ENCODE results near the gene PFKFB3.

GRCh38 chr10:6213908-6214307 lies 11.2 kb downstream of the PFKFB3 start:
- no peak for TF ChIP-seq CTCF (IDR thresholded peaks at IDR 0.05; ENCODE audit: insufficient read depth, low read length)
- no peak for TF ChIP-seq POLR2AphosphoS5 (IDR thresholded peaks at IDR 0.05; ENCODE audit: low read depth)
- TF ChIP-seq REST (IDR thresholded peaks at IDR 0.05; ENCODE audit: insufficient replicate concordance, low read depth), result no peak

Data from HL-60 (cell line).